Umbilical cord (tissue), 2 donors: Measurements from ENCODE around the gene ZBTB48. TPM values are rescaled to one million over a fixed set of nuclear protein-coding genes. Genes with fewer than 3 reads are reported as not detected.

ENCODE experiments used
- DNase-seq: peaks from one replicate; pipeline ENCODE4 v3.0.0-alpha.2; 2015; ENCODE audit warnings: low spot score
- total RNA-seq: library from RNA; depleted of rRNA; stranded (reverse); fragments of >200 nt; gene quantifications from one replicate; pipeline ENCODE4 v1.2.3, GENCODE V29; 2014; ENCODE audit warnings: low replicate concordance; ENCODE audit not compliant: insufficient read depth

ZBTB48 gene
- total RNA-seq, 1 donor from 2014 or later, result 24.1 TPM

DNA sequence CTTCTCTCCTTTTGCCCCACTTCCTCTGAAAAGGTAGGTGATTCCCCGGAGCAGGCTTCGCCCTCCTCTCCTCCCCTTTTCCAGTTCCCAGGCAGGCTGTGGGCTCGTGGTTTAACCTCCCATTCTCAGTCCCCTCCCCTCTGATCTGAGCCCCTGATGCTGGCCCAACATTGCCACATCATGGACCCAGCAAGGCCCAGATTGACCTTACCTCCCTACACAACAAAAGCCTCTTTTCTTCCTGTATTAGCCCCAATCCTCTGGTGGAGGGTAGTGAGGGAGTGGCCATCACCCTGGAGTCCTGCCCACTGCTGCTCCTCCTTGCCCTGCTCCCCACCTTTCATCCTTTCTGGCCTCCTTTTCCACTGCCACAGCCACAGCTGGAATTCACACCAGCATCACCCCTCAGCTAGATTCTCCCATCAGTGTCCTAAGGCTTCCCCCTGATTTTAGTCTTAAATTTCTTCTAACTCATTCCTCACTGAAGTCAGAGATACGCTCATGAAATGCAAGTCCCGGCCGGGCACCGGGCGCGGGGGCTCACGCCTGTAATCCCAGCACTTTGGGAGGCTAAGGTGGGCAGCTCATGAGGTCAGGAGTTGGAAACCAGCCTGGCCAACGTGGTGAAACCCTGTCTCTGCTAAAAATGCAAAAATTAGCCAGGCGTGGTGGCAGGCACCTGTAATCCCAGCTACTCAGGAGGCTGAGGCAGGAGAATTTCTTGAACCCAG, 7.0 kb upstream of the ZBTB48 start:
- DNase-seq, result no peak

DNA sequence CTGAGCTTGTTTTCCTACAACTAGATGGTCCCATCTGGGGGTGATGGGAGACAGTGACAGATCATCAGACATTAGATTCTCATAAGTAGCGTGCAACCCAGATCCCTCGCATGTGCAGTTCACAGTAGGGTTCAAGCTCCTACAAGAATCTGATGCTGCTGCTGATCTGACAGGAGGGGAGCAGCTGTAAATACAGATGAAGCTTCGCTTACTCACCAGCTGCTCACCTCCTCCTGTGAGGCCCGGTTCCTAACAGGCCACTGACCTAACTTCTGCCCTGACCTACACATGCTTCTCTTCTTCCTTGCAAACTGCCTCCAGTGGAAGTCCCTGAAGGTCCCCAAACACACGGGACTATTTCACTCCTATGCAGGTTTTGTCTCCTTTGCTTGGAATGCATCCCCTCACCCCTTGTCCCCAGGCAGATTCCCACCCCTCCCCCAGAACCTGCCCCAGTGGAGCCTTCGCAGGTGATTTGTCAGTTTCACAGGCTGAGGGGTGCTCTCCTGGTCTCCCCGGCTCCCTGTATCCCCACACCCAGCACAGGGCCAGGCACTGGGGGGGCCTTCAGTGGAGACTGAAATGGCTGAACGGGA, 5.7 kb upstream of the ZBTB48 start:
- no peak for DNase-seq

GRCh38 chr1:6574818-6575217, 5.0 kb upstream of the ZBTB48 start:
- DNase-seq, result no peak

GRCh38 chr1:6577831-6578525, 1.8 kb upstream of the ZBTB48 start:
- no peak for DNase-seq

DNA sequence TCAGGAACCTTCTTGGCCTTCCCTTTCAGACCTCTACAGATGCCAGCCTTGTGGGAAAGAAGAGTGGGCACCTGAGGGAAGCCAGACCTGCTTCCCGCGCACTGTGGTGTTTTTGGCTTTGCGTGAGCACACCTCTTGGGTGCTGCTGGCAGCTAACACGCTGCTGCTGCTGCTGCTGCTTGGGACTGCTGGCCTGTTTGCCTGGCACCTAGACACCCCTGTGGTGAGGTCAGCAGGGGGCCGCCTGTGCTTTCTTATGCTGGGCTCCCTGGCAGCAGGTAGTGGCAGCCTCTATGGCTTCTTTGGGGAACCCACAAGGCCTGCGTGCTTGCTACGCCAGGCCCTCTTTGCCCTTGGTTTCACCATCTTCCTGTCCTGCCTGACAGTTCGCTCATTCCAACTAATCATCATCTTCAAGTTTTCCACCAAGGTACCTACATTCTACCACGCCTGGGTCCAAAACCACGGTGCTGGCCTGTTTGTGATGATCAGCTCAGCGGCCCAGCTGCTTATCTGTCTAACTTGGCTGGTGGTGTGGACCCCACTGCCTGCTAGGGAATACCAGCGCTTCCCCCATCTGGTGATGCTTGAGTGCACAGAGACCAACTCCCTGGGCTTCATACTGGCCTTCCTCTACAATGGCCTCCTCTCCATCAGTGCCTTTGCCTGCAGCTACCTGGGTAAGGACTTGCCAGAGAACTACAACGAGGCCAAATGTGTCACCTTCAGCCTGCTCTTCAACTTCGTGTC, 995 bp upstream of the ZBTB48 start:
- no peak for DNase-seq

DNA sequence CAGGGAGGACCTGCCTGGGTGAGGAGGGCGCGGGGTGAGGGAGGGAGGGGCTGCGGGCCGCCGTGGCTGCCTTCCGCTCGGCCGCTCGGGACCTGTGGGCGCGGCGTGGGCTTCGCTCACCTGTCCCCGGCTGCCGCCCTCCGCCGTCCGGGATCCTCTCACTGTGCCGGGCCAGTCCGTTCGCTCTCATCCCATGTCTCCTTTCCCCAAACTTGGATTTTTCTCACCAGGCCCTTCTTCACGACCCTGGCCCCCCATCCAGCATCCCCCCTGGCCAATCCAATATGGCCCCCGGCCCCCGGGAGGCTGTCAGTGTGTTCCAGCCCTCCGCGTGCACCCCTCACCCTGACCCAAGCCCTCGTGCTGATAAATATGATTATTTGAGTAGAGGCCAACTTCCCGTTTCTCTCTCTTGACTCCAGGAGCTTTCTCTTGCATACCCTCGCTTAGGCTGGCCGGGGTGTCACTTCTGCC, 362 bp downstream of the ZBTB48 start:
- no peak for DNase-seq

DNA sequence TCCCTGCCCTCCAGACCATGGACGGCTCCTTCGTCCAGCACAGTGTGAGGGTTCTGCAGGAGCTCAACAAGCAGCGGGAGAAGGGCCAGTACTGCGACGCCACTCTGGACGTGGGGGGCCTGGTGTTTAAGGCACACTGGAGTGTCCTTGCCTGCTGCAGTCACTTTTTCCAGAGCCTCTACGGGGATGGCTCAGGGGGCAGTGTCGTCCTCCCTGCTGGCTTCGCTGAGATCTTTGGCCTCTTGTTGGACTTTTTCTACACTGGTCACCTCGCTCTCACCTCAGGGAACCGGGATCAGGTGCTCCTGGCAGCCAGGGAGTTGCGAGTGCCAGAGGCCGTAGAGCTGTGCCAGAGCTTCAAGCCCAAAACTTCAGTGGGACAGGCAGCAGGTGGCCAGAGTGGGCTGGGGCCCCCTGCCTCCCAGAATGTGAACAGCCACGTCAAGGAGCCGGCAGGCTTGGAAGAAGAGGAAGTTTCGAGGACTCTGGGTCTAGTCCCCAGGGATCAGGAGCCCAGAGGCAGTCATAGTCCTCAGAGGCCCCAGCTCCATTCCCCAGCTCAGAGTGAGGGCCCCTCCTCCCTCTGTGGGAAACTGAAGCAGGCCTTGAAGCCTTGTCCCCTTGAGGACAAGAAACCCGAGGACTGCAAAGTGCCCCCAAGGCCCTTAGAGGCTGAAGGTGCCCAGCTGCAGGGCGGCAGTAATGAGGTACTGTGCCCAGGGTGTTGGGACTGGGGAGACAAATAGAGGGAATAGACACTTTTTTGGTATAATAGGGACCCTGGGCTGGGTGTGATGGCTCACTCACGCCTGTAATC, 1.0 kb downstream of the ZBTB48 start:
- DNase-seq, result no peak

DNA sequence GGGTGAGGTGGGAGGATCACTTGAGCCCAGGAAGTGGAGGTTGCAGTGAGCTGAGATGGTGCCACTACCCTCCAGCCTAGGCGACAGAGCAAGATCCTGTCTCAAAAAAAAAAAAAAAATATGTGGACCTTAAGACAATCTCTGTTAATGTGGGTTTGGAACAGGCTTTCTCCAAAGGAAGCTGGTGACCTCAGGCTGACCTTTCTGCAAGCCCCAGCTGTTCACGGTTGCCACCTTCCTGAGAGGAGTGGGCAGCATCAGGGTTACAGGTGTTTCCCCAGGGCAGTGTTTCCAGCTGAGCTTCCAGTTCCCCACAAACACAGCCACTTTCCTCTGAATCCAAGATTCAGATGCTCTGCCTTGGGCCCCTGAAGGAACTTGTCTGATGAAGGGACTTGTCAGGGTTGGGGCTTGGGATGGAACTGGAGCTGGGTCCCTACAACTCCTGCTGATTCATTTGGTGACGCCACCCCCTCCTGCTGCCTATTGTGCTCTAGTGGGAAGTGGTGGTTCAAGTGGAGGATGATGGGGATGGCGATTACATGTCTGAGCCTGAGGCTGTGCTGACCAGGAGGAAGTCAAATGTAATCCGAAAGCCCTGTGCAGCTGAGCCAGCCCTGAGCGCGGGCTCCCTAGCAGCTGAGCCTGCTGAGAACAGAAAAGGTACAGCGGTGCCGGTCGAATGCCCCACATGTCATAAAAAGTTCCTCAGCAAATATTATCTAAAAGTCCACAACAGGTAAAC, 1.9 kb downstream of the ZBTB48 start:
- DNase-seq, result no peak

DNA sequence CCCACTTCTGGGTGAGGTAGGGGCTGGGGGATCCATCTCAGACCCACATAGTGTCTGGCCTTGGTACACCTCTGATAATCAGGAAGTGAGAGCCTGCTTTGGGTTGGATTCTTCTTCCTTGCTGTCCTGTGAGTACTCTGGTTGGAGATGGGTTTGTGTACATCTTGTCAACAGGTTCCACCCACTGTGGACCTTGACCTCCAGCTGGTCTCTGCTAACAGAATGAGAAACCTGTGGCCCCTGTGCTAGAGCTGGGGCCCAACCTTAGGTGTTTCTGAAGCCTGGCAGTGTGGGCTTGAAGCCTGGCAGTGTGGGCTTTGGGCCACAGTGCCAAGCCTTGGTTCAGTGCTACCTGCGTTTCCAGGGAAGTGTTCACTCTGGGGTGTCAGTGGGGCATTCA, 2.6 kb downstream of the ZBTB48 start:
- no peak for DNase-seq

DNA sequence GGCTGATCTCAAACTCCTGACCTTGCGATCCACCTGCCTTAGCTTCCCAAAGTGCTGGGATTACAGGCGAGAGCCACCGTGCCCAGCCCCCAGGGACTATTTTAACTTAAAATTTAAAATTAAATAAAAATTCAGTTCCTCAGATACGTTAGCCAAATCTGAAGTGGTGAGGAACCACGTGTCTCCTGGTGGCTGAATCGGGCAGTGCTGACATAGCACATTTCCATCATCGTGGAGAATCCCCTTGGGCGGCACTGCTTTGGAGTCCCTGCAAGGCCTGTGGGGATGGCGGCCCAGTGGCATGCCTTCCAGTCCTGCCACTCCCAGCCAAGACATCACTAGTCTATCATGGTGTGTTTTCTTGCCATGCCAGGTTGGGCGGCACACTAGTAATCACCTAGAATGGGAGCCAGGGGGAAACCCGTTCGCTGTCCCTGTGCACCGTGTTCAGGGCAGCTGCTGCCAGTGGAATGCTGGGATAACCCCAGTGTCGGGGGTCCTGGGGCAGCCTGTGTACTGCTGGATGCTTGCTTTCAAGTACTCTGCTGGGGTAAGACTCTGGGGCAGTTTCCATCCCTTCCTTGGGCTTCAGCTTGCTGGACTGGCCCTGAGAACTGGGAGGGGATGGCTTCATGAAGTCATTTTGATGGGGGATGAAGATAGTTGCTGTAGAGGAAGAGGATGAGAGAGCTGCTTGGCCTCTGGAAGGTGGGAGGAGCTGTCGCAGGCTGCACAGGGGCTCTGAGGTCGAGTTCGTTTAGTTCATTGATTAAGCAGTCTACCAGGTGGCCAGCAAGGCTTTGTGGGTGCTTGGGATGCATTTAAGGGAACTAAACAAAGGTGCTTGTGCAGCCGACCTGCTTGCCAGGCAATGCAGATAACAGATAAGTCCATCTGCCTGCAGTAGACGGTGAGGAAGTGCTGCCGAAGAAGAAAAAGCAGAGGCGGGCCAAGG, 4.6 kb downstream of the ZBTB48 start:
- DNase-seq, result no peak

DNA sequence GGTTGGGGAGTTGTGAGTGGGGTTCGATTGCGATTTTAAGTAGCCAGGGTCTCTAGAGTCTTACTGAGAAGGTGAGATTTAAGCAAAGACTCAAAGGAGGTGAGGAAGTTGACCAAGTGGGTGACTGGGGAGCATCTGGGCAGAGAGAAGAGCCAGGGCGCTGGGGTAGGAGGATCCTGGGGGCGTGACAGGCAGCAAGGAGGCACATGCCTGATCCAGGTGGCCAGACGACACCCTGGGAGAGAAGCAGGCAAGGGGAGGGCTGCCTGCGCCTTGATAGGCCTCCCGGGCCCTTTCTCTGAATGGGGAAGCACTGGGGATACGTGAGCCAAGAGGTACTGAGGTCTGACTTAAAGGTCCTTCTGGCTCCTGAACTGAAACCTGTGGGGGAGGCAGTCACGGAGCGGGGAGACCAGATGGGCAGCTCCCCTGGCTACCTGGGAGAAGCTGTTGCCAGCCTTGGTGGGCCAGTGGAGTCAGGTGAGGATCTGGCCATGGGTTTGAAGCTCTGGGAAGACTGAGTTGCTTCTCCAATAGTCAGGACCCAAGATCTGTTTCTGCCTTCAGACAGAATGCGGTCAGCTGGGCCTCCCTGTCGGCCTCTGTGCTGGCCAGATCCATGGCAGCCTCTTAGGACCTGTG, 5.4 kb downstream of the ZBTB48 start:
- DNase-seq, result no peak

GRCh38 chr1:6585841-6586240, 6.0 kb downstream of the ZBTB48 start:
- no peak for DNase-seq

- no peak for DNase-seq
Observed at GRCh38 chr1:6586404-6586816, 6.6 kb downstream of the ZBTB48 start.

DNA sequence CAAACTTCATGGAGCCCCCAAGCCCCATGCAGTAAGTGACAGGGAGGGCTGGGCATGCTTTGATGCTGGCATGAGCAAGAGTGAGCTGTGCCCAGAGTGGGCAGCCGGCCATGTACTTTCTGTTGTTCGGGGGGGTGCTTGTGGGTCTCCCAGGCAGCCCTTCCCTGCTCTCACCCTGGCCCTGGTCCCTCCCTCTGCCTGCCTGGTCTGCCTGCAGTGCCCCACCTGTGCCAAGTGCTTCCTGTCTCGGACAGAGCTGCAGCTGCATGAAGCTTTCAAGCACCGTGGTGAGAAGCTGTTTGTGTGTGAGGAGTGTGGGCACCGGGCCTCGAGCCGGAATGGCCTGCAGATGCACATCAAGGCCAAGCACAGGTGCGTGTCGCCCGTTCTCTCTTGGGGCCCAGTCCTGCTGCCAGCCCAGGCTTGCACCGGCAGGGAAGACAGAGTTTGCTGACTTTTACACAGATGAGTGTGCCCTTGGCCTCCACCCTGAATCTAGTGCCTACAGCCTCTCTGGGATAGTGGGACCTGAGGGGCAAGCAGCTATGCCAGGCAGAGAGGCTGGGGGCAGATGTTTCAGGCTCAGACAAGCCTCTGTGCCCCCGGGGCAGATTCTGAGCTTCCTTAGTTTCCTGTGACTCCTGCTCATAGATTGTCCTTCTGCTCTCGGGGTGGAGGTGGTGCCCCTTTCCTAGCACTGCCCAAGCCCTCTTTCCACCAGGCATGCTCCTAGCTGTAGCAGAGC, 7.6 kb downstream of the ZBTB48 start:
- no peak for DNase-seq

DNA sequence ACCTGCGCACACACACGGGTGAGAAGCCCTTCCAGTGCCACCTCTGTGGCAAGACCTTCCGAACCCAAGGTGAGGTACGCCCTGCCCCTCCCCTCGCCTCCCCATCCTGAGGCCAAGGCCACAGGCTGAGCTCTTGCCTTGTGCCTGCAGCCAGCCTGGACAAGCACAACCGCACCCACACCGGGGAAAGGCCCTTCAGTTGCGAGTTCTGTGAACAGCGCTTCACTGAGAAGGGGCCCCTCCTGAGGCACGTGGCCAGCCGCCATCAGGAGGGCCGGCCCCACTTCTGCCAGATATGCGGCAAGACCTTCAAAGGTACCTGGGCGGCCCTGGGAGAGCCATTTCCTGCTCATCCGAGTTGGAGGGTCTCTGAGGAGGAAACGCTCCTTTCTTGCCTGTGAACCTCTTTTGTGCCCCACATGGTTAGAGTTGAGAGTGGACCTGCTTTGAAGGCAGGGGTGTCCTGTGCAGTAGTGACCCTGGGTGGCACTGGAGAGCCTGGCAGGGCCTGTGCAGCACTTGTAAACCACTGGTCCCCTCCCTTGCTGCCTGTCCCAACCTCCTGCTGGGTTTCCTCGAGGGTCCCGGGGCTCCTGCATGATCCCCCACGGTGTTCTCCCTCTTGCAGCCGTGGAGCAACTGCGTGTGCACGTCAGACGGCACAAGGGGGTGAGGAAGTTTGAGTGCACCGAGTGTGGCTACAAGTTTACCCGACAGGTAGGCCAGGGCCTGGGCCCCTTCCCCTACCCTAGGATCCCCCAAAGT, 8.5 kb downstream of the ZBTB48 start:
- DNase-seq, result no peak

- no peak for DNase-seq
Observed at GRCh38 chr1:6588893-6589520, 9.2 kb downstream of the ZBTB48 start.

- no peak for DNase-seq
Observed at GRCh38 chr1:6590046-6590445, 10.3 kb downstream of the ZBTB48 start.
